ENCODE results near the gene LRRC27. TPM values are rescaled to one million over a fixed set of nuclear protein-coding genes. Genes with fewer than 3 reads are reported as not detected.

LRRC27 gene
- polyA plus RNA-seq, 1 experiment = 10.5 TPM

- DNase-seq (ENCODE audit: low read depth) = no peak
- POLR2A ChIA-PET = no interaction called here
- Histone ChIP-seq H3K27me3 (ENCODE audit: control insufficient read depth, insufficient read depth, low read length) (no peaks in the 10 kb centered on the region), H3K36me3 (ENCODE audit: control insufficient read depth, insufficient read depth, low read length) (no peaks in the 10 kb centered on the region), H3K4me3 (ENCODE audit: low read depth, low read length) (no peak overlapping the region)
- CTCF ChIA-PET = no interaction called here
- no peak for TF ChIP-seq CTCF (IDR thresholded peaks at IDR 0.05; ENCODE audit: insufficient read depth, low read depth, low read length)
These were observed 96.0 kb downstream of the LRRC27 start for GRCh38 chr10:132427939-132428367.

- ChIA-PET POLR2A (no interaction called here), CTCF (interaction anchor here (0.6 kb wide), 1 partner anchor 13 kb away, joined by 3 read pairs; no protein-coding TSS in a partner anchor)
- no peaks in the 10 kb centered on the region for H3K36me3 ChIP-seq (ENCODE audit: control insufficient read depth, insufficient read depth, low read length)
- H3K4me3 ChIP-seq (ENCODE audit: low read depth, low read length) = no peak overlapping the region
- TF ChIP-seq CTCF (IDR thresholded peaks at IDR 0.05; ENCODE audit: insufficient read depth, low read depth, low read length) = no peak
- no peak for DNase-seq (ENCODE audit: low read depth)
- no peaks in the 10 kb centered on the region for H3K27me3 ChIP-seq (ENCODE audit: control insufficient read depth, insufficient read depth, low read length)
These were observed 96.5 kb downstream of the LRRC27 start for GRCh38 chr10:132428486-132428995.

Other genes with a start within 250 kb of the LRRC27 start
- 3.4 and 5.3 TPM in 2 replicates for gene DPYSL4, start 145.2 kb upstream of the LRRC27 start, polyA plus RNA-seq (2011; rRNA removed)
- gene STK32C, start 24.2 kb upstream of the LRRC27 start, polyA plus RNA-seq (2011; rRNA removed) = 8.4 and 12.1 TPM in 2 replicates
- 1.6 and 2.7 TPM in 2 replicates for gene PWWP2B, start 65.0 kb downstream of the LRRC27 start, polyA plus RNA-seq (2011; rRNA removed)
- gene INPP5A, start 205.6 kb downstream of the LRRC27 start, polyA plus RNA-seq (2011; rRNA removed) = 59.1 and 60.1 TPM in 2 replicates